Inflammatory macrophage treated with lipopolysaccharide for 1 hour (primary cell): ENCODE measurements around the gene MLLT10.
"Not testable (repeated sequence)": the region's sequence is repeated elsewhere in the genome, so short reads cannot be mapped to it uniquely, and the experiment has no call there.

ENCODE experiments used
- DNase-seq, 2 donors: peaks; one replicate each; pipeline ENCODE4 v3.0.0-alpha.2; 2020 to 2022

MLLT10 gene

DNA sequence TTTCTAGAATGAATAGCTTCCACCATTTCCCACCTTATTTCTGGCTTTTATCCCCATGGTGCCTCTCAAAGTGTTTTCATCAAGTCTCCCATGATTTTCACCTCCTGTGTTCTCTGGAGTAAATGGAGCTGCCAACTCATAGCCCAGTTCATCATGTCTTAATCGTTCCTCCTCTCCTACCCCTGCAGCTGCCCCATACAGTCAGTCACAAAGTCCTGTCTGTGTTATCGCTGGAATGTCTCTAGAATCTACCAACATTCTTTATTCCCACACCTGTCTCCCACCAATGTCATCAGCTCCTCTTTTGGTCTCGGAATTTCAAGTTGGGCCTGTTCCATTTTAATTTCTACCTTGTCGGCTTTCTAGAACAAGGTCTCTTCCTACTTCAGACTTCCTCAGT lies 178.9 kb downstream of the MLLT10 start:
- no peak for DNase-seq

DNA sequence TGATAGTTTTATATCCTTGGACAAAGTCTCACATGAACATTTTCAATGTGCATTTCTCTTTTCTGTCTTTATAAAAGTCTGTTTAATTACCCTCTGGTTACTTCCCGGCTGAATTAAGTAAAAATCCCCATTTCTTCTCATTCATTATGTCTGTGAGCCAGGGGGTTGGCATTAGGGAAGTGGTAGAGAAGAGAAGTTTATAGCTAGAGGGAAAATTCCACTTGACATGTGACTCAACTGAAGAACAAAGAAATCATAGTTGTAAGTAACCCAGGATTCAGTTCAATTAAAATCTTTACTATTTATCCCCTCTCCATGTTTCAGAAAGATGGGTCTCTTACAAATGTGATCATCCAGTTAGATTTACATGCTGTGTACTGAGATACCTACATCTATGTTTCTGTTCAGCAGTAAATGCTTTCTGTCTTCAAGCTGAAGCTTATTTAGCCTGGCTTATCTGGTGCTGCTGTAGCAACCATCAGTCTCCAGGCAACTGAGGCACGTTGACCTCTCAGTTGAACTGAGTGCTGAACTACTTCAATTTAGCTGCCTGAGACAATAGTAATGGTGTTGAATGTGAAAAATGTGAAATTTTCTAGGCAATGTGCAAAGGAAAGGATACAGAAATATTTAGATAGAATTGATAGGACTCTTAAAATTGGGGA lies 181.6 kb downstream of the MLLT10 start:
- peak; percentile 25 to 35 for DNase-seq

DNA sequence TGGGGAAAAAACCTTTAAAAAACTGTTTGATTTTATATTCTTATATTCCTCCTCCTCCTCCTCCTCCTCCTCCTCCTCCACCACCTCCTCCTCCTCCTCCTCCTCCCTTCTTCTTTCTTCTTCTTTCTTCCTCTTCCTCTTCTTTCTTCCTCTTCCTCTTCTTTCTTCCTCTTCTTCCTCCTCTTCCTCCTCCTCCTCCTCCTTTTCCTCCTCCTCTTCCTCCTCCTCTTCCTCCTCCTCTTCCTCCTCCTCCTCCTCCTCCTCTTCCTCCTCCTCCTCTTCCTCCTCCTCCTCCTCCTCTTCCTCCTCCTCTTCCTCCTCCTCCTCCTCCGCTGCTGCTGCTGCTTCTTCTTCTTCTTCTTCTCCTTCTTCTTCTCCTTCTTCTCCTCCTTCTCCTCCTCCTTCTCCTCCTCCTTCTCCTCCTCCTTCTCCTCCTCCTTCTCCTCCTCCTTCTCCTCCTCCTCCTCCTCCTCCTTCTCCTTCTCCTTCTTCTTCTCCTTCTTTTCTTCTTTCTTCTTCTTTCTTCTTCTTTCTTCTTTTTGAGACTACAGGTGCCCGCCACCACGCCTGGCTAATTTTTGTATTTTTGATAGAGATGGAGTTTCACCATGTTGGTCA lies 183.5 kb downstream of the MLLT10 start:
- not testable (repeated sequence) for DNase-seq

DNA sequence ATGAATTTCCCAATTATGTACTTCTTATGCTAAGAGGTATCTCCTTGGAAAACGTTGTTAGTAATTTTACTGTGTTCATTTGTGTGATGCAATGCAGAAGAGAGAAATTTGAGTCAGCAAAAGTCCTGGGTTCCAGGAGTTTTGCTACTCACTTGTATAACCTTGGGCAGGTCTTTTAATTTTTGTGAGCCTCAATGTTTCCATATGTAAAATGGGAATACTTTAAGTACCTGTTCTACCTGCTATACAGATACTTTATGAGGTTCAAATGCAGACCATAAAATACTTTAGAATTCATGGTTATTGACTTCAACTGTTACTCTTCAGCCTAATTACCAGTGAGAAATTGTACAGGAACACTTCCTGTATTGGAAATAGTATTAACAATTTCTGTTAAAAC lies 185.5 kb downstream of the MLLT10 start:
- no peak for DNase-seq

DNA sequence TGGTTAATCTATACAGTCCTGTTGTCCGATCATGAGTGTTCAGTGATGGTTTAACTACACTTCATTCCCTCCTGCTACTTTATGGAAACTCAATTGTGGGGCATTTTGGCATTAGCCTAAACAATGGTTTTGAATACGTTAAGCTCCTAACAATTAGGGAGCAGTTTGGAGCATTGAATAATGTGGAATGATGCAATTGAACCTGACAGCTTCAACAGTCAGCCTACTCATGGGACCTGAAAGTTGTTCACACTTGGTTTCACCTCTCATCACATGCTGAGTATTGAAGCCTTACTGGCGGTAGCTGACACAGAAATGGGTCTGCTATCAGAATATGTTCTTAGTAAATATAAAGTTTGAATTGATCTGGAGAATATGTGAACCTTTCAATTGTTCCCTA lies 186.1 kb downstream of the MLLT10 start:
- no peak for DNase-seq

DNA sequence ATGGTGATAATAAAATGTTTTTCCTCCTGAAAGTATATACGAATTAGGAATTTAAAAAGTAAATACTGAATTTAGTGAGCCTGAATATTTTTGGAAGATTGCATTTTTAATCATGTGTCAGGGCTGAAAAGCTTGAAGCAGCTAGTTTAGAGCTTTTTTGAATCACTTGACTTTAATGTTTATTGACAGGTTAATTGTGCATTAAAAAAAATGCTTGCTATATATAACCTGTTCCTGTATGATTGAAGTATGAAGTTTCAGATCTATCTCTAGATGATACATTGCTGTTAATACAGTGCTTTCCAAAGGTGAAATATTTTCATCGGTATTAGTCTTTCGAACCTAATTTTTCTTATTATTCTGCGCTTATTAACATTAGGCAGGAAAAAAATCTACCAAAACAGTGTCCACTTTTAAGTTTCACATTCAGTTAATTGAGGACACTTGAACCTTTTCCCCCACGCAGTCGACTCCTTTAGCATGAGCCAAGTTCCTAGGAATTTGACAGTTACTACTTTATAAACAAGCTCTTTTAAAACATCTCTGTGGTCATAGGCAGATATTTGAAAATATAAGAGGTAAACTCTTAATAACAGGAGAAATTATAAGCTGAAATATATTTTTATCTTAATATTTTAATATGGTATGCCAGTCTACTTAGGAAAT lies 187.1 kb downstream of the MLLT10 start:
- no peak for DNase-seq

- no peak for DNase-seq
These were observed 188.2 kb downstream of the MLLT10 start for GRCh38 chr10:21722209-21722608.

GRCh38 chr10:21724020-21724589 lies 190.1 kb downstream of the MLLT10 start:
- DNase-seq: no peak

DNA sequence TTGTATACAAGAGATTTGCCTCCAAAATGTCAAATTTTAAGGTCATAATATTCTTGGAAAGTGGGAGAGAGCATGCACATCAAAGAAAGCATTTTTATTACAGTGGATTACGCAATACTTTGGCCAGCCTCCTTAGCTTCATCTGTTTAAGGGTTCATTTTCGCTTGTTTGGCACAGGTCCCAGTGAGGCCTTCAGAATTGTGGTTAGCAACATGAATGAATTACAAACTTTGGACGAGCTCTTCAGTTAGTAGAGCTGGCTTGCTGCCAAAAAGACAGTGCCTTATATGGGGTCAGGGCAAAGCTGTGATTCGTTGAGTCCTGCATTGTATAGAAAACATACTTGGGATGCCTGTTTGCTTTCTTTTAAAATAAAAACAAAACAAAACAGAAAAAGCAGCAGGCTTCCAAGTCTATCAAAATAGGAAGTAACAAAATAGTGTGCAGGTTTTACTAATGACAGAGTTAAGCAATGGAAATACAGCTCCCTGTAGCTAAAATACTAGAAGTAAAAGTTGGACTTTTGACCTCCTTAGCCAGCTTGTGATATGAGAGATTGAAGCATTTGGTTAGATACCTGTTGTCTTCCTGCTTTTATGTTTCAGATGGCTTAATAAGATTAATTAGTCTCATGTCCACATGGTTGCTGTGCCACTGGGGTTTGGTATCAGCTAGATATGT lies 190.8 kb downstream of the MLLT10 start:
- peak; percentile 34 to 61 for DNase-seq

- DNase-seq: peak; percentile 13 to 17
These were observed 192.7 kb downstream of the MLLT10 start for GRCh38 chr10:21726601-21727225.

GRCh38 chr10:21727452-21728168 lies 193.6 kb downstream of the MLLT10 start:
- DNase-seq: no peak

DNA sequence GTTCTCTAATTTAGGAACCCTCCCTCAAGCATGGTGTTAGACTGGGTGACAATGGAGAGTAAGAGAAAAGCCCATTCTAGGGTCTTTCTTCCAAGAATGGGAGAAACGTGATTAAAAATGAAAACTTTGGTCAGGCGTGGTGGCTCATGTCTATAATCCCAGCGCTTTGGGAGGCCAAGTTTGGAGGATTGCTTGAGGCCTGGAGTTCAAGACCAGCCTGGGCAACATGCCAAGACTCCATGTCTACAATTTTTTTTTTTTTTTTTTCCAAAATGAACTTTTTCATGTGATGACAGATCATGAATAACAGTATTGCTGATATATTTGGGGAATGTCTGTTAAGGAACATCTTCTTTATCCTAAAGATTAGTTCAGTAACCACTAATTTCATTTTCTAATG lies 194.6 kb downstream of the MLLT10 start:
- no peak for DNase-seq

DNA sequence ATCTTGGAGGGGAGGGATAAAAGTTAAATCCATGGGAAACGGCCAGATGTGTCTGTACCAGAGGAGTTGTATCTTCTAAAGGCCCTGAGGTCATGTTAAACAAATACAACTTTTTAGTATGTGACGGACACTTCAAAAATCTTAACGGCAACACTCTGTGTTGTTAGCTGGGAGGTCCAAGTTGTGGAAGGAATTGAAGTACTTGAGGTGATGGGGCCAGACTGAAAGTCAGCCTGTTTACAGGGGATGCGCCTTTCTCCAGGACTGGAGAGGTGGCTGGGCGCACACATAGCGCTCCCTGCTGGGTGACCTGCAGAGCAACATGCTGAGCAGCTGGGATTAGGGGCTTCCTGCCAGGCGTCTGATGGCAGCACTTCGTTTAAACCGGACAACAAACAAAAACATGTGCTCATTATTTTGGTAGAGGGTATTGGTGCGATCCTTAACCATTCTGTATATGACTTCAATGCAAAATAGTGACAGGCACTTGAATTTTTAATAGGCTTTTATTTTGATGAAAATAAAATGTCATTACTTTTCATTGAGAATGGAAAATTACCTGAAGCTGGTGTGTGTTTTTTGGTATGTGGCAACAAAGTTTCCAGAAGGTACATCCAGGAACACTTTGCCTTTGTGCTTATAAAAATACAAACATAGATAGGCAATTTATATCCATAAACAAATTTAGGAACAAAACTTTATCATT lies 198.2 kb downstream of the MLLT10 start:
- peak; percentile 11 to 33 for DNase-seq

- DNase-seq: no peak
These were observed 199.7 kb downstream of the MLLT10 start for GRCh38 chr10:21733710-21734109.

- DNase-seq: no peak
These were observed 203.1 kb downstream of the MLLT10 start for GRCh38 chr10:21737106-21737505.

DNA sequence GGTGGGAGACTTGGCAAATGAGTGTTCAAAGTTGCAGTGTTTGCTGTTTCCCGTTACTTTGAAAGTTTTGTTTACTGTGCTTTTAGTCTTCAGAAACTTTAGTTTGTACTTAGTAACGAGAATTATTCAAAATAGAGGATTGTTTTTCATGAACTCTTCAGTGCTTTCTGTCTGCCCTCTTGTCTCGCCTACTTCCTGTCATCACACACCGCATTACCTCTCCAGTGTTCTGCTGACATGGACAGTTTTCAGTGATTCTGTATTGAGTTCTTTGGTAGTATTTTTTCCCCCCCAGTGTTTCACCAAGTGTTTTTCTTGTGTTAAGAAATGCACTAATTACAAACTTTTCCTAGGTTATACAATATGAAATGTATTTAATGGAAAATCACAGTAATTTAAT lies 207.0 kb downstream of the MLLT10 start:
- no peak for DNase-seq

DNA sequence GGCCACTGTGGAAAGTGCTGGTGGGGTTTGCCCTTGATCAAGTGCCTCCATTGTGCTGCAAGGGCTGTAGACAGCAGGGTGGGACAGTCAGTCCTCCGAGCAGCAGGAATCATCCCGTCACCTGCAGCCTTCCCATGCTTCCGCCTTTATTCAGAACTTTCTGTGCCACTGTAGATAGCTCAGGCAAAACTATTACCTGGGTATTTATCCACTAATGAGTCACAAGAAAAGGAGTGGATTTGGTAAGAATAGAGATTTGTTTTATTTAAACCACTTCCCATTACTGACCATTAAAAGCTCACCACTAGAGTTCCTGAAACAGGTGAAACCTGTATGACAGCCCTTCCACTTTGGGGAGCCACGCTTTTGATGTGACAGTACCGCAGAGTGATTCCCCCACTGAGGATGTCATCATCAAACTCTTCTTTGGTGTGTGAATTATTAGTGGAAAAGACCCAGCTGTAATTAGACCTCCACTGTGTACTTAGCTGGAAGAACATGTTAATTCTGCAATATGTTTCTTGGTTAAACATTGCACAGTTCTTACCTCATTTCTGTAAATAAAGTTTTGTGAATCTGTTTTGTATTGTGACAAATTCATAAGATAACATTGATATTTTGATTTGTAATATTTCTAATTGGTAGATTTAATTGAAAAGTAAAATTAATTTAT lies 208.8 kb downstream of the MLLT10 start:
- no peak for DNase-seq

DNA sequence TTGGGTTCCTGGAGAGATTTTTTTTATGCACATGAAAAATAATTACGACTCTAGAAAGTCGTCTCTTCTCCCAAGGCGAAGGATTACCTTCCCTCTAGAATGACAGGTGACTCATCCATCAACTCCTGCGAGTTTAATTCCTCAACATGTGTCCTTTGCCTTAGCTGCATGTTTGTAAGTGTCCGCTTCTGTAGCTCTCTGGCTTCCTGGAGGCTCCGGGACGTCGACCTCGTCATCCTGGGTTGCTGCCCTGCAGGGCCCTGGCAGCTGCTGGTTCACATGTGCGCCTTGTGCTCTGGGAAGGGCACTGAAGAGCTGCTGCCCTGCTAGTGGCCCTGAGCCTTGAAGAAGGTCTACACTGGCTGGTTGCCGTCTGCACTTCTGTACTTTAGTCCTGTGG lies 210.2 kb downstream of the MLLT10 start:
- no peak for DNase-seq

DNA sequence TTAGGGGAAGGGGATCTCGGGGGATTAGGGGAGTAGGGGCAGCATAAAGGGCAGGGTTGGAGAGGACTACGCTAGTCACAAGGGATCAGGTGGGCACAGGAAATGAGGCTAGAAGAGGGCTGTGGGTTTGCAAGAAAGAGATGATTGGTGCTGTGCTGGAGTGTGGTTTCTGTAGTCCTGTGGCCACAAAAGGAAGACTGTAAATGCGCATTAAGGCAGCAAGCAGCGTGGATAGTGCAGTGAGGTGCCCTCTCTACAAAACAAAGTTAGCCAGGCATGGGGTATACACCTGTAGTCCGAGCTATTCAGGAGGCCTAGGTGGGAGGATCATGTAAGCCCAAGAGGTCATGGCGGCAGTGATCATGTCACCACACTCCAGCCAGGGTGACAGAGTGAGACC lies 212.1 kb downstream of the MLLT10 start:
- DNase-seq: no peak

GRCh38 chr10:21747809-21748208 lies 213.8 kb downstream of the MLLT10 start:
- DNase-seq: no peak

GRCh38 chr10:21749788-21750187 lies 215.8 kb downstream of the MLLT10 start:
- DNase-seq: no peak
